PC-9 (cell line): ENCODE data around the gene RALBP1. TPM values are rescaled to one million over a fixed set of nuclear protein-coding genes. Genes with fewer than 3 reads are reported as not detected.

Source experiments
- BruUV-seq: library from RNA; stranded (reverse); fragments of 400-500 nt; replicated peaks from 2 replicates; lab custom pipeline; 2021; lab: Mats Ljungman, UMichigan
- CTCF ChIA-PET: fragments of 300-600 bp; sonication (Branson Sonifier 250); formaldehyde crosslinking; loops from one replicate; lab custom pipeline; 2022; ENCODE audit warnings: antibody characterized with exemption; lab: Charles Lee
- POLR2A ChIA-PET: fragments of 300-600 bp; sonication (Branson Sonifier 250); formaldehyde crosslinking; loops from one replicate; lab custom pipeline; 2022; ENCODE audit warnings: antibody characterized with exemption; ENCODE audit not compliant: unreplicated experiment; lab: Charles Lee
- DNase-seq, 2 experiments: peaks; one replicate each; pipeline versions ENCODE4 v3.0.0 to v3.0.0-alpha.2; 2015 to 2022; ENCODE audit warnings: mixed read lengths in 1 of 2
- H2AFZ ChIP-seq: fragments of 200-600 bp; sonication (generic); 2 replicates; pipeline ENCODE4 v1.8.1; 2017; ENCODE audit warnings: antibody characterized with exemption
- H3F3A ChIP-seq: fragments of 200-600 bp; sonication (generic); 2 replicates; pipeline ENCODE4 v1.8.1; 2017; ENCODE audit warnings: antibody characterized with exemption, mild to moderate bottlenecking, low read depth; ENCODE audit not compliant: insufficient read depth
- H3K27ac ChIP-seq: fragments of 200-600 bp; sonication (generic); 2 replicates; pipeline ENCODE4 v1.6.1; 2016; ENCODE audit warnings: mixed run types
- H3K27me3 ChIP-seq: fragments of 200-600 bp; sonication (generic); 2 replicates; pipeline ENCODE4 v1.6.1; 2016; ENCODE audit warnings: low read depth, mixed run types; ENCODE audit not compliant: insufficient read depth
- H3K36me3 ChIP-seq: fragments of 200-600 bp; sonication (generic); 2 replicates; pipeline ENCODE4 v1.6.1; 2016; ENCODE audit warnings: low read depth, mixed run types
- H3K4me1 ChIP-seq: fragments of 200-600 bp; sonication (generic); replicated peaks from 2 replicates; pipeline ENCODE4 v1.6.1; 2016; ENCODE audit warnings: mixed run types; ENCODE audit not compliant: insufficient read depth
- H3K4me2 ChIP-seq: fragments of 200-600 bp; sonication (generic); 2 replicates; pipeline ENCODE4 v1.6.1; 2017; ENCODE audit warnings: mixed run types
- H3K4me3 ChIP-seq: fragments of 200-600 bp; sonication (generic); 2 replicates; pipeline ENCODE4 v1.6.1; 2016; ENCODE audit warnings: mixed run types
- H3K79me2 ChIP-seq: fragments of 200-600 bp; sonication (generic); 2 replicates; pipeline ENCODE4 v1.6.1; 2017; ENCODE audit warnings: low read depth, mixed run types
- H3K9me2 ChIP-seq: fragments of 200-600 bp; sonication (generic); 2 replicates; pipeline ENCODE4 v1.8.1; 2017; ENCODE audit warnings: mild to moderate bottlenecking; ENCODE audit not compliant: insufficient read depth
- H3K9me3 ChIP-seq: fragments of 200-600 bp; sonication (generic); 2 replicates; pipeline ENCODE4 v1.8.1; 2016; ENCODE audit warnings: low read depth; ENCODE audit not compliant: insufficient read depth
- H4K20me1 ChIP-seq: fragments of 200-600 bp; sonication (generic); 2 replicates; pipeline ENCODE4 v1.8.1; 2017; ENCODE audit not compliant: insufficient read depth
- EZH2 ChIP-seq: fragments of 200-600 bp; sonication (generic); IDR thresholded peaks from 2 replicates; pipeline ENCODE4 v1.8.0; 2017; ENCODE audit warnings: antibody characterized with exemption, low read depth
- intact Hi-C: fragments of 100-400 bp; cut with micrococcal nuclease; formaldehyde crosslinking; loops from one replicate; pipeline ENCODE4 v1.10.0; 2022; ENCODE audit not compliant: unreplicated experiment
- total RNA-seq: library from RNA; stranded (reverse); gene quantifications from 2 replicates; pipeline ENCODE4 v1.2.3, GENCODE V29; 2021
- TF ChIP-seq, protein P1 (sequence below): fragments of 200-600 bp; sonication (generic); conservative IDR thresholded peaks from 2 replicates; pipeline ENCODE4 v1.6.1; 2017; ENCODE audit warnings: mixed run types, antibody characterized with exemption, mild to moderate bottlenecking, moderate library complexity

Gene RALBP1
- total RNA-seq, 1 experiment from 2014 or later: 95.0 TPM

GRCh38 chr18:9557250-9557943 is 82.1 kb downstream of the RALBP1 start:
- peaks cover 65% of the 10 kb centered on the region for H3K36me3 ChIP-seq
- CTCF ChIA-PET: no interaction called here
- intact Hi-C loops: no loop called here
- no peak for DNase-seq
- no TSS peak for BruUV-seq
- no peak overlapping the region for H3K4me2 ChIP-seq
- H3F3A ChIP-seq: peaks cover 59% of the 10 kb centered on the region
- TF ChIP-seq, protein P1, sequence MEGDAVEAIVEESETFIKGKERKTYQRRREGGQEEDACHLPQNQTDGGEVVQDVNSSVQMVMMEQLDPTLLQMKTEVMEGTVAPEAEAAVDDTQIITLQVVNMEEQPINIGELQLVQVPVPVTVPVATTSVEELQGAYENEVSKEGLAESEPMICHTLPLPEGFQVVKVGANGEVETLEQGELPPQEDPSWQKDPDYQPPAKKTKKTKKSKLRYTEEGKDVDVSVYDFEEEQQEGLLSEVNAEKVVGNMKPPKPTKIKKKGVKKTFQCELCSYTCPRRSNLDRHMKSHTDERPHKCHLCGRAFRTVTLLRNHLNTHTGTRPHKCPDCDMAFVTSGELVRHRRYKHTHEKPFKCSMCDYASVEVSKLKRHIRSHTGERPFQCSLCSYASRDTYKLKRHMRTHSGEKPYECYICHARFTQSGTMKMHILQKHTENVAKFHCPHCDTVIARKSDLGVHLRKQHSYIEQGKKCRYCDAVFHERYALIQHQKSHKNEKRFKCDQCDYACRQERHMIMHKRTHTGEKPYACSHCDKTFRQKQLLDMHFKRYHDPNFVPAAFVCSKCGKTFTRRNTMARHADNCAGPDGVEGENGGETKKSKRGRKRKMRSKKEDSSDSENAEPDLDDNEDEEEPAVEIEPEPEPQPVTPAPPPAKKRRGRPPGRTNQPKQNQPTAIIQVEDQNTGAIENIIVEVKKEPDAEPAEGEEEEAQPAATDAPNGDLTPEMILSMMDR: no peak
- TF ChIP-seq EZH2: no peak
- H3K79me2 ChIP-seq: peaks cover 13% of the 10 kb centered on the region; the same call in 1 of the 2 replicates
- H3K9me2 ChIP-seq: no peaks in the 10 kb centered on the region
- H3K9me3 ChIP-seq: no peaks in the 10 kb centered on the region
- POLR2A ChIA-PET: interaction anchor here (0.6 kb wide), 1 partner anchor 116 kb away, joined by 10 read pairs; no protein-coding TSS in a partner anchor
- H2AFZ ChIP-seq: no peak overlapping the region
- no peaks in the 10 kb centered on the region; the same call in none of the 2 replicates for H4K20me1 ChIP-seq
- no peak overlapping the region for H3K4me3 ChIP-seq
- no peak overlapping the region for H3K27ac ChIP-seq
- no peaks in the 10 kb centered on the region for H3K27me3 ChIP-seq
- no peaks in the 10 kb centered on the region for H3K4me1 ChIP-seq

GRCh38 chr18:9558387-9559064 is 83.2 kb downstream of the RALBP1 start:
- TF ChIP-seq EZH2: no peak
- TF ChIP-seq, protein P1: no peak
- ChIA-PET CTCF (no interaction called here), POLR2A (no interaction called here)
- no peak overlapping the region for H3K4me2 ChIP-seq
- no peaks in the 10 kb centered on the region for H3K4me1 ChIP-seq
- peaks cover 8% of the 10 kb centered on the region; the same call in 1 of the 2 replicates for H3K79me2 ChIP-seq
- H3K4me3 ChIP-seq: no peak overlapping the region
- no peak overlapping the region for H2AFZ ChIP-seq
- intact Hi-C loops: no loop called here
- no peak overlapping the region for H3K27ac ChIP-seq
- DNase-seq: no peak
- no peaks in the 10 kb centered on the region for H3K9me3 ChIP-seq
- no peaks in the 10 kb centered on the region for H3K9me2 ChIP-seq
- no TSS peak for BruUV-seq
- H4K20me1 ChIP-seq: no peaks in the 10 kb centered on the region; the same call in none of the 2 replicates
- peaks cover 51% of the 10 kb centered on the region for H3F3A ChIP-seq
- no peaks in the 10 kb centered on the region for H3K27me3 ChIP-seq
- peaks cover 64% of the 10 kb centered on the region for H3K36me3 ChIP-seq

DNA sequence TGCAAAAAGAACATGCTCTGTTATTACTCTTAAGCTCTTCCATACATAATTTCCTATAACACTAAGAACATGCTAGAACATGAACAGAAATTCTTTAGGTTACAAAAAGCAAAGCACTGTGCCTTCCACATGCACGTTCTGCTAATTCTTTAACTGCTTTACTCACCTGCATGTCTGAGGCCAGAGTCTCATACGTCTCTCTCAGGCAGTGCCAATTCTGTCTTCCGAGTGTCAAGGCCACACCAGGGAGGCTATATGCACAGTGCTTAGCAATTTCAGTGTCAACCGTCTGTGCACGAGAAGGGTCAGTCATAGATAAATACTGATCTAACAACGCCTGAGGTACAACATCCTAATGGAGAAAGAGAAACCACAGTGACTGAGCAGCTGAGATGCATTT is 83.9 kb downstream of the RALBP1 start:
- no peak overlapping the region for H3K4me2 ChIP-seq
- H3K4me3 ChIP-seq: no peak overlapping the region
- DNase-seq: no peak
- H2AFZ ChIP-seq: no peak overlapping the region
- 0 out of 2 replicates have a peak, but pooled peaks cover 8% of the 10 kb centered on the region for H3K79me2 ChIP-seq
- no peaks in the 10 kb centered on the region for H3K4me1 ChIP-seq
- intact Hi-C loops: no loop called here
- no peak overlapping the region for H3K27ac ChIP-seq
- BruUV-seq: no TSS peak
- CTCF ChIA-PET: no interaction called here
- H3K36me3 ChIP-seq: peaks cover 67% of the 10 kb centered on the region
- H3K9me2 ChIP-seq: no peaks in the 10 kb centered on the region
- peaks cover 54% of the 10 kb centered on the region for H3F3A ChIP-seq
- no peaks in the 10 kb centered on the region for H3K9me3 ChIP-seq
- TF ChIP-seq, protein P1: no peak
- TF ChIP-seq EZH2: no peak
- H4K20me1 ChIP-seq: no peaks in the 10 kb centered on the region; the same call in none of the 2 replicates
- no peaks in the 10 kb centered on the region for H3K27me3 ChIP-seq
- POLR2A ChIA-PET: no interaction called here
